GM19455 (cell line): Measurements from ENCODE around the gene RTKN.
"Not testable (repeated sequence)": the region's sequence is repeated elsewhere in the genome, so short reads cannot be mapped to it uniquely, and the experiment has no call there.

Experiments used
- ATAC-seq: cut with Tn5 transposase; IDR thresholded peaks from one replicate; pipeline ENCODE4 v1.9.1; 2021; ENCODE audit not compliant: unreplicated experiment

RTKN gene

GRCh38 chr2:74439373-74439772 lies 2.4 kb downstream of the RTKN start:
- ATAC-seq, result no peak

GRCh38 chr2:74438248-74438647 lies 3.5 kb downstream of the RTKN start:
- ATAC-seq, result no peak

GRCh38 chr2:74436848-74437695 lies 4.7 kb downstream of the RTKN start:
- no peak for ATAC-seq

GRCh38 chr2:74436111-74436805 lies 5.5 kb downstream of the RTKN start:
- no peak for ATAC-seq

GRCh38 chr2:74430502-74430901 lies 11.2 kb downstream of the RTKN start:
- ATAC-seq, result no peak

- ATAC-seq, result no peak
Measured at GRCh38 chr2:74429487-74430451, 12.0 kb downstream of the RTKN start.

GRCh38 chr2:74428675-74429074 lies 13.1 kb downstream of the RTKN start:
- ATAC-seq, result no peak

- ATAC-seq, result no peak
Measured at GRCh38 chr2:74427551-74427950, 14.2 kb downstream of the RTKN start.

- no peak for ATAC-seq
Measured at GRCh38 chr2:74426181-74426758, 15.5 kb downstream of the RTKN start.

- no peak for ATAC-seq
Measured at GRCh38 chr2:74425523-74425922, 16.2 kb downstream of the RTKN start.

GRCh38 chr2:74424995-74425406 lies 16.7 kb downstream of the RTKN start:
- no peak for ATAC-seq

- no peak for ATAC-seq
Measured at GRCh38 chr2:74424139-74424992, 17.4 kb downstream of the RTKN start.

GRCh38 chr2:74423231-74424095 lies 18.3 kb downstream of the RTKN start:
- no peak for ATAC-seq

- peak; percentile 89 for ATAC-seq
Measured at GRCh38 chr2:74421221-74421870, 20.4 kb downstream of the RTKN start, which contains the start of the genes C2orf81 and WDR54. Gene C2orf81, minus strand, starts transcription at chr2:74421619. Its CDS starts 59 bp downstream, at chr2:74421560. Gene WDR54, plus strand, starts transcription at chr2:74421730. Its CDS starts 424 bp downstream, at chr2:74422154.

GRCh38 chr2:74420443-74421103 lies 21.2 kb downstream of the RTKN start:
- ATAC-seq, result not testable (repeated sequence)

GRCh38 chr2:74420006-74420405 lies 21.7 kb downstream of the RTKN start:
- no peak for ATAC-seq

- no peak for ATAC-seq
Measured at GRCh38 chr2:74419345-74419744, 22.4 kb downstream of the RTKN start.

GRCh38 chr2:74418312-74418711 lies 23.4 kb downstream of the RTKN start:
- ATAC-seq, result no peak
